ENCODE measurements around the gene AP1G2.

DNA sequence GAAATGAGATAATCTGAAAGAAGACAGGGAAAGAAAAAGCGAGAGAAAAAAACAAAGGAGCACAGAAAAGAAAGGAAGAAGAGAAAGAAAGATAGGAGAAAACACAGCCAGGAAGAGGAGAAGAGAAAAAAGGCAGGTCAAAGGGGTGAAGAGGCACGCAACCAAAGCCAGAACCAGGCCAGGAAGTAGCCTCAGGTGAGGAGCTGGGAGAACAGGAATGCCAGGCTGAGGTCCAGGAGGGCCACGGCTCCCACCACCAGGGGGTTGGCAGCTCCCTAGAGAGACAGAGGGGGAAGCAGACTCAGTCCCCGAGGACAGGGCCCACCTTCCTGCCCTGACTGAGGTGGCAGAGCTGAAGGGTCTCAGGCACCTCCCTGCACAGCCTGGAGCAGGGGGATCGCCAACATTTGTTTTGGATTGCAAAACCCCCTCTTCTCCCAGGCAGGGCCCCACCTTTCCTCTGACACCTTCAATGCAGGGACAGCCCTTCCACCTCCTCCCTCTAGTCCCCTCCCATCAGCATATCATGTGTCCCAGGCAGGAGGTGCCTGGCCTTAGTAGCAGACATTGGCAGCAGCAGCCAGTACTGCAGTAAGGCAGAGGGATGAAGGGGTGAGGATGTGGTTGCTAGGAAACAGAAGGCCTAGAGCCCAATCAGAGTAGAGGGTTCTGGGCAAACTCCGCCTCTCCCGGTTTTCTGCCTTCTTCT lies 2.0 kb upstream of the AP1G2 start:
- TF ChIP-seq, protein P1, sequence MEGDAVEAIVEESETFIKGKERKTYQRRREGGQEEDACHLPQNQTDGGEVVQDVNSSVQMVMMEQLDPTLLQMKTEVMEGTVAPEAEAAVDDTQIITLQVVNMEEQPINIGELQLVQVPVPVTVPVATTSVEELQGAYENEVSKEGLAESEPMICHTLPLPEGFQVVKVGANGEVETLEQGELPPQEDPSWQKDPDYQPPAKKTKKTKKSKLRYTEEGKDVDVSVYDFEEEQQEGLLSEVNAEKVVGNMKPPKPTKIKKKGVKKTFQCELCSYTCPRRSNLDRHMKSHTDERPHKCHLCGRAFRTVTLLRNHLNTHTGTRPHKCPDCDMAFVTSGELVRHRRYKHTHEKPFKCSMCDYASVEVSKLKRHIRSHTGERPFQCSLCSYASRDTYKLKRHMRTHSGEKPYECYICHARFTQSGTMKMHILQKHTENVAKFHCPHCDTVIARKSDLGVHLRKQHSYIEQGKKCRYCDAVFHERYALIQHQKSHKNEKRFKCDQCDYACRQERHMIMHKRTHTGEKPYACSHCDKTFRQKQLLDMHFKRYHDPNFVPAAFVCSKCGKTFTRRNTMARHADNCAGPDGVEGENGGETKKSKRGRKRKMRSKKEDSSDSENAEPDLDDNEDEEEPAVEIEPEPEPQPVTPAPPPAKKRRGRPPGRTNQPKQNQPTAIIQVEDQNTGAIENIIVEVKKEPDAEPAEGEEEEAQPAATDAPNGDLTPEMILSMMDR (IDR thresholded peaks at IDR 0.05) = no peak
- no peak for TF ChIP-seq POLR2A (IDR thresholded peaks at IDR 0.05)
